Right lobe of liver (tissue), 4 donors: ENCODE results near the gene SEC62.

Experiments used
- CTCF ChIP-seq, 4 donors: fragments of 200-600 bp in 3 of 4; fragments of 450-650 bp in 1 of 4; IDR thresholded peaks; one replicate each; pipeline versions ENCODE4 v1.5.1 to v1.8.0; 2016 to 2022; ENCODE audit warnings: antibody characterized with exemption in 4 of 4, mild to moderate bottlenecking in 2 of 4
- POLR2A ChIP-seq: fragments of 450-650 bp; IDR thresholded peaks from one replicate; pipeline ENCODE4 v1.6.1; 2017; ENCODE audit warnings: antibody characterized with exemption, mild to moderate bottlenecking
- donor health status: DM: no; HTN: no; CAD: no.
- donor health status: DM: no; HTN: no; CAD: no.
- donor health status: DM: no; HTN: yes; CAD: no.

GRCh38 chr3:170010498-170010897, 43.9 kb downstream of the SEC62 start:
- TF ChIP-seq CTCF (IDR thresholded peaks at IDR 0.05) (no peak), POLR2A (no peak)
